GM19035 (cell line): Measurements from ENCODE around the gene PRDM5.

Experiments used
- ATAC-seq: cut with Tn5 transposase; IDR thresholded peaks from one replicate; pipeline ENCODE4 v1.9.1; 2021; ENCODE audit not compliant: unreplicated experiment

The PRDM5 gene

DNA sequence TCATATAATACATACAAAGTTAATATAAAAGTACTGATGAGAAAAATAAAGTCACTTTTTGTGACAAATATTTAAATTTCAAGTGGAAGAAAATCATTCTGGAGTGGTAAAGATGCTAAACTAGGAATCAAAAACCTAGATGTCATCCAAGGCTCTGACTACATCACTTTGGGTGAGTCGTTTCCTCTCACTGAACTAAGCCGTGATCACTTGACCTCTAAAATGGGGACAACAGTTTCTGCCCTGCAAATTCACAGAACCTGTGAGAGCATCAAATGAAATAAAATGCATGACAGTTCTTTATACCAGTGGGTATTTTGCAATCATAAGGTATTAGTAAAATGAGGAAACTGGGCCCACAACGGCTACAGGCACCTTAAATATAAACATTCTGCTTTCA, 63.8 kb downstream of the PRDM5 start:
- no peak for ATAC-seq

DNA sequence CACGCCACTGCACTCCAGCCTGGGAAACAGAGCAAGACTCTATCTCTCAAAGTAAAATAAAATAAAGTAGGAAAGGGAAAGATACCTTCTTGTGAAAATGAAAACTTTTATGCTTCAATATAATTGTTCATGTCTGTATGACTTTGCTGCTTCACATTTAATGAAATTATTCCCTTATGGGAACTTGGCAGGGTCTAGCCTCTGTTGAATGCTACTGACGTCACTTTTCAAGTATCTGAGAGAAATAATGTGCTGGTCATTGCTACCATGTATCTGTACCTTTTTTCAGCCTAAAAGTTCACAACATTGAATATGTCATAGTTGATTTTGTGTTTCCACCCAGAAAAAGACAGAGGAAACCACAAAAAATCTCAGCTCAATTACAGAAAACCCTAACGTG, 65.2 kb downstream of the PRDM5 start:
- no peak for ATAC-seq

- no peak for ATAC-seq
Observed at GRCh38 chr4:120856294-120856693, 66.2 kb downstream of the PRDM5 start.

DNA sequence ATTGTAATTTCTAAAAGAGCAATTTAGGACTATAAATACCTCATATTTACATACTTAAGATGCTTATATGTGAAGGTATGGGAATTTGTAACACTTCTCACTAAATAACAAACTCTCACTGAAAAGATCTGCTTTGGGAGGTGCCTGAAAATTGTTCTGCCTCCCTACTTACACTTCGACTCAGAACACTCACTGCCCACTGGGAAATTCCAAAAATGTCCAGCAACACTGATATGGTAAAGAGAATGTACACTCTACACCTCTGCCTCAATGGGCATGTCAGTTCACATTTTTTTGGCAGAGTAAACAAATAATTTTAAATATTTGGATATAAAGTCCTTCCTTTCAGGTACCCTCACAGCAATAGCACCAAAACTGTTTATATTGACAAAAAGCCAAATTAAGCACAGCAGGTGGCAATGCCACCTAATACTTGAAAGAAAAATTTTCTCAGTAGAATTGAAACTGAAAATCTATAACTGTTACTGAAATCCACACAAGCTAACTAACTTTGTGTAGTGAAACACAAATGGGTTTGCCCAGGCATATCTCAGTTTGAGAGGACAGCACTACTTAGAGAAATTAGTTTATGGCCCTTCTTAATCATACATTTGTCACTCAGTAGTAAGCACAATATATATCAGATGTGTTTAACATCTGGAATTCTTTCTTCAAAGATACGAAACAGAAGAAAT, 67.1 kb downstream of the PRDM5 start:
- peak; percentile 96 for ATAC-seq

DNA sequence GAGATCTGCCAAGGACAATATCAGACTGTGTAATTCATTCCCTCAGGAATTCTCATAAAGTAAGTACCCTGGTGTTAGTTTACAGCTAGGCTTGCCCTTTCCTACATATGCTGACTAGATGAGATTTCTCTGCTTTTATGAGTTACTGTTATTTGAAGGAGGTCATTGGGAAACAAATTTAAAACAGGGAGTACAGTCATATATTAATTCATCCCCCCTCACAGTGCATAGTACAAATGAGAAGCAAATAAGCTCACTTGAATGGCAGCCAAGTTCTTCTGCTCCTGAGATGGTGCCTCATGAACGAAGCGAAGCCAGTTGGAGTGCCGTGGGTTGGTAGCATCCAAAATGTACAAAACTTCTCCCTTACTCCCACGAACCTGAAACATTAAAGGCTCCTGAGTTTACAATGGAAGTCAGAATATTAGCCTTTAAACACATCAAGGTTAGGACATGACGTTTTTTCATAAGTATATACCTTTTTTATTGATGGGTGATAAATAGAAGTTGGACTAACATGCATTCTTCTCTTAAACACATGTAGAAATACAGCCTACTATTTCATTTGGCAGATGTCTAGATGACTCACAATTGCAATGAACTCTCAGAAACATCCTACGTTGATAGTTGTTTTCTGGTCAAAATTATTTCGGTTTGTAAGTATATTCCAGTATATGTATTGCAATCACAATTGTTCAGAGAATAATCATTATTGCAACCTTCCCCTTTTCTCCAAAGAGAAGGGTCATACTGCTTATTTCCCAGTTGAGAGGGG, 69.2 kb downstream of the PRDM5 start:
- no peak for ATAC-seq

DNA sequence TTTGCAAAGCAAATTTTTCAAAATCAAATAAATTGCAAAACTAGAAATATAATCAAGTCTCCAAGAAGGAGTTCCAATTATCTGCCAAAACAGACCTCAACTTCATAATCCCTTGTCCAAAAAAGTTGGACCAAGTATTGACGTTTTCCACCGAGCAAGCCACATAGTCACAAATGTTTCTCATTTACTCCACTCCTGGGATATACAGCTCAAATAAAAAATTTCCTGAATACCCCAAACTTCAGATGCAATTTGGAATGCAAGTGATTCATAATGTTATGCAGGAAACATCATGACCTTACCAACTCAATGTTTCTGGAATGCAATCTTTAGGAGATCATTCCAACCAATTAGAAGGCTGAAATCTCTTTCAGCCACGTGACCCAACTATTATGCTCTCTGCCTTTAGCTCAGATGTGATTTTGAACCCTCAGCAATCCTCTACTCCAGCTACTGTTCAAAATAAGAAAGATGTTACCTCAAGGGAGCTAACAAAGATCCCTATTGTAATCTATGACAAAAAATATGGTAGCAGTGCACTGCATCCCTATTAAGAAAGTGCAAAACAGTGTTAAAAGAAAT, 72.4 kb downstream of the PRDM5 start:
- no peak for ATAC-seq

GRCh38 chr4:120847019-120847582, 75.4 kb downstream of the PRDM5 start:
- no peak for ATAC-seq

- ATAC-seq, result peak; percentile 78
Observed at GRCh38 chr4:120844528-120844921, 78.0 kb downstream of the PRDM5 start.

- ATAC-seq, result no peak
Observed at GRCh38 chr4:120843849-120844527, 78.5 kb downstream of the PRDM5 start.

DNA sequence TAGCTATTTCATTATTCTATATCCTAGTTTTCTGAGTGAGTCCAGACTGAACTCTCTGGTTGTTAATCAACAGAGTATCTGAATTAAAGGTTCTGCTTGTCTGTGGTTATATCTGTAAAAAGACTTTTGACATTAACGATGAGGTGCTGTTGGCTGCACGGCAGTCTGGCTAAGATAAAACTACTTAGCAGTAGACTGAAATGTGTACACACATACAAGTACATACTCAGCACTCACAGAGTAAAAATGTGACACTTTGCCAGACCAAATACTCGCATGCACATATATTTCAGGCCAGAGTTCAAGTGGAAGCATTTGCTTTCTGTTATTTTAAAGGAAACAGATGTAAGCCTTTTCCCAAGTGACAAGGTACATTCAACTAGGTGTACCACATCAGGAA, 80.5 kb downstream of the PRDM5 start:
- no peak for ATAC-seq

GRCh38 chr4:120841580-120841979, 80.9 kb downstream of the PRDM5 start:
- no peak for ATAC-seq

- no peak for ATAC-seq
Observed at GRCh38 chr4:120839974-120840751, 82.4 kb downstream of the PRDM5 start.

GRCh38 chr4:120839334-120839973, 83.1 kb downstream of the PRDM5 start:
- ATAC-seq, result no peak

- ATAC-seq, result no peak
Observed at GRCh38 chr4:120838784-120839183, 83.7 kb downstream of the PRDM5 start.

DNA sequence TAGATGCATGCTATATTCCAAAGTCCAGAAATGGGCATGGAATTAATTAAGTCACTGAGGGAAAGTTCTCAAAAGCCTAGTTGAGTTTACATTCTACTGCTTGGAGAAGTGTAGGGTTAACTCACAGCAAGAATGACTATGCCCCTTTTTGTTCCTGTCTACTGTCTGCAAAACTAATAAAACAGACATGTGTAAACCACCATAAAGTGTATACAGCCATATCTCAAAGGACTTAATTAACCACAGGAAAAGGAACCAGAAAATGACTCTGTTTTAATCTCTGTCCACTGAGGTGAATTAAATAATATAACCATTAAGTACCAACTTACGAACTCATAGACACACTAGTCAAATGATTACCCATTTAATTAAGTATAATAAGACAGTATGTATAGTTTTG, 84.9 kb downstream of the PRDM5 start:
- no peak for ATAC-seq

GRCh38 chr4:120835342-120835741, 87.2 kb downstream of the PRDM5 start:
- ATAC-seq, result no peak

- no peak for ATAC-seq
Observed at GRCh38 chr4:120830204-120830603, 92.3 kb downstream of the PRDM5 start.

DNA sequence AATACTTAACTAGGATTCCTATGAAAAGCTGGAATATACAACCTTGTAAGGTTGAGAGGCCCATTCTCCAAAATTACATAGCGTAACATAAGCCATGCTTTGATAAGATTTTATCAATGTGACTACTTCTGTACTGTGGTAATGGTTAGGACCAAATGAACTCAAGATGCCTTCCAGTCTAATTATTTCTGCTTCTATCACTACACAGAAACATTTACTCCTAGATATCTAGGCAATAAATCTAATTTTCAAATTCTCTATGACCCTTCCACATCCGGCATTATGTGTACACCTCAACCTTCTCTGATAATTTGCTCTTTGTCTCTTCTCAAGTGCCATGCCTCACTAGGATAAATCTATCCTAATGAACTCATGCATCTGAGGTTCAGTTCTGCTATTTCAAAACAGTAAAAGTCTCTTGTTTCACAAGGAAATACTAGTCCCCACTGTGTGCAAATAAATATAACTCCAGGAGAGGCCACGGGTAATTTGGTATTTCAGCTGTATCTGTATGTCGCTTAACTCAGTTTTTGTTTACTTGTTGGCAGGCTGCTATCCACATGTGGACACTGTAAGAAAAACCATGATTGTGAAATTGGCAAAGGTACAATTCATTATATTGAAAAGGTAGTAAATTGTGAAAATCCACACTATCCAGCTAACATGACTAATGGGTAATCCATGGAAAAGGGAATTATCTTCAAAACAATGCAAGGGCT, 93.3 kb downstream of the PRDM5 start:
- no peak for ATAC-seq

DNA sequence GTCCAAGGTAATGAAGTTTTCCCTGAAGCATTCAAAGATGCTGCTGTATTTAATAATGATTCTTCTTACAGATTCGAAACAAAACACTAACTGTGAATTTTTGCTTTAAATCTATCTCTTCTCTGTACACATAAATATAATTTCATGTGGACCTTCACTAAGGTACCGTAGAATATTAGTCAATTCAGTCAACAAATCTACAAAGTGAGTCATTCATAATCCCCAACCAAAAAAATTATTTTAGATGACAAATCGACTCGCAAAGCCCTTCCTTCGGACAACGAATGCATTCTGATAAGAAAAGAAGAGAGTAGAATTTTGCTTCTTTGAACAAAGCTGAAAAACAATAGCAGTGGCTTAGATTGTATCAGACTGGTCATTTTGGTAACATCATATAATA, 95.7 kb downstream of the PRDM5 start:
- no peak for ATAC-seq
